ENCODE data around the gene ZNF639. TPM values are rescaled to one million over a fixed set of nuclear protein-coding genes. Genes with fewer than 3 reads are reported as not detected.

The ZNF639 gene
- total and polyA plus RNA-seq, 2 of the 13 experiments (the other 11 are each of a cell fraction or from before 2014, with no cell fraction given), result 11.6 to 42.4 TPM

GRCh38 chr3:179347345-179348194, 24.7 kb downstream of the ZNF639 start, which contains the start of gene MFN1 (continued):
- TF ChIP-seq ZNF780A (CRISPR knock-in tag; IDR thresholded peaks at IDR 0.05), result no peak
- TF ChIP-seq POGK (CRISPR knock-in tag; conservative IDR thresholded peaks at IDR 0.05), result no peak
- no peak for TF ChIP-seq ZFP82 (CRISPR knock-in tag; IDR thresholded peaks at IDR 0.05; ENCODE audit: borderline replicate concordance)
- TF ChIP-seq RAD21 (CRISPR knock-in tag; IDR thresholded peaks at IDR 0.05), result no peak
- TF ChIP-seq PPARG (CRISPR knock-in tag; conservative IDR thresholded peaks at IDR 0.05), result no peak
- TF ChIP-seq, protein P1, sequence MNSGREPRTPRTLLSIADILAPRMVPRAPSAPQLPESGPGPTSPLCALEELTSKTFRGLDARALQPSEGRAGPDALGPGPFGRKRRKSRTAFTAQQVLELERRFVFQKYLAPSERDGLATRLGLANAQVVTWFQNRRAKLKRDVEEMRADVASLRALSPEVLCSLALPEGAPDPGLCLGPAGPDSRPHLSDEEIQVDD (CRISPR knock-in tag; IDR thresholded peaks at IDR 0.05; ENCODE audit: borderline replicate concordance), result no peak
- TF ChIP-seq SIX4 (CRISPR knock-in tag; IDR thresholded peaks at IDR 0.05), result no peak
- TF ChIP-seq ZNF569 (CRISPR knock-in tag; IDR thresholded peaks at IDR 0.05; ENCODE audit: borderline replicate concordance), result no peak
- TF ChIP-seq PHB2 (IDR thresholded peaks at IDR 0.05; ENCODE audit: partially characterized antibody), result no peak
- no peak for TF ChIP-seq ZMYM2 (CRISPR knock-in tag; IDR thresholded peaks at IDR 0.05)
- no peak for TF ChIP-seq CEBPB (IDR thresholded peaks at IDR 0.05; ENCODE audit: borderline replicate concordance, low read depth, low read length)
- peak; percentile 40; the same call in 1 of the 2 replicates for TF ChIP-seq ELF3 (CRISPR knock-in tag; IDR thresholded peaks at IDR 0.05)
- TF ChIP-seq, protein P2, sequence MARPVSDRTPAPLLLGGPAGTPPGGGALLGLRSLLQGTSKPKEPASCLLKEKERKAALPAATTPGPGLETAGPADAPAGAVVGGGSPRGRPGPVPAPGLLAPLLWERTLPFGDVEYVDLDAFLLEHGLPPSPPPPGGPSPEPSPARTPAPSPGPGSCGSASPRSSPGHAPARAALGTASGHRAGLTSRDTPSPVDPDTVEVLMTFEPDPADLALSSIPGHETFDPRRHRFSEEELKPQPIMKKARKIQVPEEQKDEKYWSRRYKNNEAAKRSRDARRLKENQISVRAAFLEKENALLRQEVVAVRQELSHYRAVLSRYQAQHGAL (CRISPR knock-in tag; IDR thresholded peaks at IDR 0.05; ENCODE audit: not compliant biosample characterization), result no peak
- TF ChIP-seq TEAD2 (CRISPR knock-in tag; IDR thresholded peaks at IDR 0.05), result no peak
- TF ChIP-seq, protein P3, sequence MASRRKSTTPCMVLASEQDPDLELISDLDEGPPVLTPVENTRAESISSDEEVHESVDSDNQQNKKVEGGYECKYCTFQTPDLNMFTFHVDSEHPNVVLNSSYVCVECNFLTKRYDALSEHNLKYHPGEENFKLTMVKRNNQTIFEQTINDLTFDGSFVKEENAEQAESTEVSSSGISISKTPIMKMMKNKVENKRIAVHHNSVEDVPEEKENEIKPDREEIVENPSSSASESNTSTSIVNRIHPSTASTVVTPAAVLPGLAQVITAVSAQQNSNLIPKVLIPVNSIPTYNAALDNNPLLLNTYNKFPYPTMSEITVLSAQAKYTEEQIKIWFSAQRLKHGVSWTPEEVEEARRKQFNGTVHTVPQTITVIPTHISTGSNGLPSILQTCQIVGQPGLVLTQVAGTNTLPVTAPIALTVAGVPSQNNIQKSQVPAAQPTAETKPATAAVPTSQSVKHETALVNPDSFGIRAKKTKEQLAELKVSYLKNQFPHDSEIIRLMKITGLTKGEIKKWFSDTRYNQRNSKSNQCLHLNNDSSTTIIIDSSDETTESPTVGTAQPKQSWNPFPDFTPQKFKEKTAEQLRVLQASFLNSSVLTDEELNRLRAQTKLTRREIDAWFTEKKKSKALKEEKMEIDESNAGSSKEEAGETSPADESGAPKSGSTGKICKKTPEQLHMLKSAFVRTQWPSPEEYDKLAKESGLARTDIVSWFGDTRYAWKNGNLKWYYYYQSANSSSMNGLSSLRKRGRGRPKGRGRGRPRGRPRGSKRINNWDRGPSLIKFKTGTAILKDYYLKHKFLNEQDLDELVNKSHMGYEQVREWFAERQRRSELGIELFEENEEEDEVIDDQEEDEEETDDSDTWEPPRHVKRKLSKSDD (CRISPR knock-in tag; IDR thresholded peaks at IDR 0.05; ENCODE audit: low read depth), result peak; percentile 22; the same call in 1 of the 2 replicates
- no peak for TF ChIP-seq MTF1 (CRISPR knock-in tag; IDR thresholded peaks at IDR 0.05)
- no peak for TF ChIP-seq TAF15 (IDR thresholded peaks at IDR 0.05; ENCODE audit: low read depth, low read length, poor library complexity, severe bottlenecking)
- TF ChIP-seq POLR2G (IDR thresholded peaks at IDR 0.05; ENCODE audit: low read depth, low read length), result peak; percentile 76; the same call in 1 of the 2 replicates
- TF ChIP-seq ZMYM3 (CRISPR knock-in tag; IDR thresholded peaks at IDR 0.05), result peak; percentile 30; the same call in 1 of the 2 replicates
- no peak for TF ChIP-seq PRPF4 (IDR thresholded peaks at IDR 0.05; ENCODE audit: low read depth, low read length, poor library complexity, severe bottlenecking)
- TF ChIP-seq, protein P4, sequence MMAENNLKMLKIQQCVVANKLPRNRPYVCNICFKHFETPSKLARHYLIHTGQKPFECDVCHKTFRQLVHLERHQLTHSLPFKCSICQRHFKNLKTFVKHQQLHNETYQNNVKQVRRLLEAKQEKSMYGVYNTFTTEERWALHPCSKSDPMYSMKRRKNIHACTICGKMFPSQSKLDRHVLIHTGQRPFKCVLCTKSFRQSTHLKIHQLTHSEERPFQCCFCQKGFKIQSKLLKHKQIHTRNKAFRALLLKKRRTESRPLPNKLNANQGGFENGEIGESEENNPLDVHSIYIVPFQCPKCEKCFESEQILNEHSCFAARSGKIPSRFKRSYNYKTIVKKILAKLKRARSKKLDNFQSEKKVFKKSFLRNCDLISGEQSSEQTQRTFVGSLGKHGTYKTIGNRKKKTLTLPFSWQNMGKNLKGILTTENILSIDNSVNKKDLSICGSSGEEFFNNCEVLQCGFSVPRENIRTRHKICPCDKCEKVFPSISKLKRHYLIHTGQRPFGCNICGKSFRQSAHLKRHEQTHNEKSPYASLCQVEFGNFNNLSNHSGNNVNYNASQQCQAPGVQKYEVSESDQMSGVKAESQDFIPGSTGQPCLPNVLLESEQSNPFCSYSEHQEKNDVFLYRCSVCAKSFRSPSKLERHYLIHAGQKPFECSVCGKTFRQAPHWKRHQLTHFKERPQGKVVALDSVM (CRISPR knock-in tag; IDR thresholded peaks at IDR 0.05), result no peak
- TF ChIP-seq PAF1 (CRISPR knock-in tag; IDR thresholded peaks at IDR 0.05), result no peak
